ENCODE data around the gene FYN. TPM values are rescaled to one million over a fixed set of nuclear protein-coding genes. Genes with fewer than 3 reads are reported as not detected.

Gene FYN
- total and polyA plus RNA-seq, 2 of the 13 experiments (the other 11 are each of a cell fraction or from before 2014, with no cell fraction given): 15.5 to 24.6 TPM

- no peak for TF ChIP-seq ZNF549 (CRISPR knock-in tag; IDR thresholded peaks at IDR 0.05)
- no peak for TF ChIP-seq FOXP1 (IDR thresholded peaks at IDR 0.05)
- TF ChIP-seq FOXP1 (CRISPR knock-in tag; IDR thresholded peaks at IDR 0.05): peak; percentile 33; the same call in 1 of the 2 replicates
- no peak for TF ChIP-seq ZFY (CRISPR knock-in tag; IDR thresholded peaks at IDR 0.05)
- TF ChIP-seq CHD2 (IDR thresholded peaks at IDR 0.05; ENCODE audit: low read depth, low read length): no peak
- peak; percentile 78 for TF ChIP-seq ELF3 (CRISPR knock-in tag; IDR thresholded peaks at IDR 0.05)
- no peak for TF ChIP-seq TBL1XR1 (IDR thresholded peaks at IDR 0.05; ENCODE audit: borderline replicate concordance, low read length, partially characterized antibody)
- no peak for TF ChIP-seq KDM2A (CRISPR knock-in tag; IDR thresholded peaks at IDR 0.05; ENCODE audit: borderline replicate concordance, low read depth)
- TF ChIP-seq GATAD1 (CRISPR knock-in tag; IDR thresholded peaks at IDR 0.05): no peak; the same call in 1 of the 2 replicates
- TF ChIP-seq PHF8 (CRISPR knock-in tag; IDR thresholded peaks at IDR 0.05): no peak
- TF ChIP-seq, protein P1, sequence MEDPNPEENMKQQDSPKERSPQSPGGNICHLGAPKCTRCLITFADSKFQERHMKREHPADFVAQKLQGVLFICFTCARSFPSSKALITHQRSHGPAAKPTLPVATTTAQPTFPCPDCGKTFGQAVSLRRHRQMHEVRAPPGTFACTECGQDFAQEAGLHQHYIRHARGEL (CRISPR knock-in tag; IDR thresholded peaks at IDR 0.05): no peak
- peak; percentile 97 for TF ChIP-seq ZNF652 (CRISPR knock-in tag; IDR thresholded peaks at IDR 0.05; ENCODE audit: borderline replicate concordance, low read depth)
- TF ChIP-seq HNF4G (IDR thresholded peaks at IDR 0.05; ENCODE audit: borderline replicate concordance, low read depth, low read length): no peak
- no peak for TF ChIP-seq HNF4G (CRISPR knock-in tag; IDR thresholded peaks at IDR 0.05; ENCODE audit: borderline replicate concordance, low read depth)
- TF ChIP-seq, protein P2, sequence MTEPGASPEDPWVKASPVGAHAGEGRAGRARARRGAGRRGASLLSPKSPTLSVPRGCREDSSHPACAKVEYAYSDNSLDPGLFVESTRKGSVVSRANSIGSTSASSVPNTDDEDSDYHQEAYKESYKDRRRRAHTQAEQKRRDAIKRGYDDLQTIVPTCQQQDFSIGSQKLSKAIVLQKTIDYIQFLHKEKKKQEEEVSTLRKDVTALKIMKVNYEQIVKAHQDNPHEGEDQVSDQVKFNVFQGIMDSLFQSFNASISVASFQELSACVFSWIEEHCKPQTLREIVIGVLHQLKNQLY (CRISPR knock-in tag; IDR thresholded peaks at IDR 0.05): no peak
- no peak for TF ChIP-seq CEBPB (IDR thresholded peaks at IDR 0.05; ENCODE audit: borderline replicate concordance, low read depth, low read length)
- TF ChIP-seq ZNF121 (CRISPR knock-in tag; IDR thresholded peaks at IDR 0.05): no peak
- TF ChIP-seq SETDB1 (CRISPR knock-in tag; IDR thresholded peaks at IDR 0.05; ENCODE audit: borderline replicate concordance): no peak
- TF ChIP-seq ZNF205 (CRISPR knock-in tag; IDR thresholded peaks at IDR 0.05): no peak
- TF ChIP-seq GABPB1 (CRISPR knock-in tag; IDR thresholded peaks at IDR 0.05): no peak
- TF ChIP-seq HMGXB4 (CRISPR knock-in tag; IDR thresholded peaks at IDR 0.05; ENCODE audit: borderline replicate concordance in 1 of 2, low read depth in 1 of 2): no peak; a peak in 1 of 4 replicates
- TF ChIP-seq HES4 (CRISPR knock-in tag; IDR thresholded peaks at IDR 0.05; ENCODE audit: borderline replicate concordance): no peak
- no peak for TF ChIP-seq ETV6 (CRISPR knock-in tag; conservative IDR thresholded peaks at IDR 0.05)
- TF ChIP-seq ZNF44 (CRISPR knock-in tag; IDR thresholded peaks at IDR 0.05): no peak
- TF ChIP-seq, protein P3, sequence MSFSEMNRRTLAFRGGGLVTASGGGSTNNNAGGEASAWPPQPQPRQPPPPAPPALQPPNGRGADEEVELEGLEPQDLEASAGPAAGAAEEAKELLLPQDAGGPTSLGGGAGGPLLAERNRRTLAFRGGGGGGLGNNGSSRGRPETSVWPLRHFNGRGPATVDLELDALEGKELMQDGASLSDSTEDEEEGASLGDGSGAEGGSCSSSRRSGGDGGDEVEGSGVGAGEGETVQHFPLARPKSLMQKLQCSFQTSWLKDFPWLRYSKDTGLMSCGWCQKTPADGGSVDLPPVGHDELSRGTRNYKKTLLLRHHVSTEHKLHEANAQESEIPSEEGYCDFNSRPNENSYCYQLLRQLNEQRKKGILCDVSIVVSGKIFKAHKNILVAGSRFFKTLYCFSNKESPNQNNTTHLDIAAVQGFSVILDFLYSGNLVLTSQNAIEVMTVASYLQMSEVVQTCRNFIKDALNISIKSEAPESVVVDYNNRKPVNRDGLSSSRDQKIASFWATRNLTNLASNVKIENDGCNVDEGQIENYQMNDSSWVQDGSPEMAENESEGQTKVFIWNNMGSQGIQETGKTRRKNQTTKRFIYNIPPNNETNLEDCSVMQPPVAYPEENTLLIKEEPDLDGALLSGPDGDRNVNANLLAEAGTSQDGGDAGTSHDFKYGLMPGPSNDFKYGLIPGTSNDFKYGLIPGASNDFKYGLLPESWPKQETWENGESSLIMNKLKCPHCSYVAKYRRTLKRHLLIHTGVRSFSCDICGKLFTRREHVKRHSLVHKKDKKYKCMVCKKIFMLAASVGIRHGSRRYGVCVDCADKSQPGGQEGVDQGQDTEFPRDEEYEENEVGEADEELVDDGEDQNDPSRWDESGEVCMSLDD (CRISPR knock-in tag; IDR thresholded peaks at IDR 0.05; ENCODE audit: borderline replicate concordance): no peak
- TF ChIP-seq ZNF333 (CRISPR knock-in tag; IDR thresholded peaks at IDR 0.05; ENCODE audit: borderline replicate concordance): no peak
- TF ChIP-seq RXRB (CRISPR knock-in tag; IDR thresholded peaks at IDR 0.05; ENCODE audit: borderline replicate concordance): peak; percentile 32; the same call in 1 of the 2 replicates
- TF ChIP-seq ZNF547 (CRISPR knock-in tag; IDR thresholded peaks at IDR 0.05): no peak
Measured at GRCh38 chr6:111677249-111677990, 195.8 kb downstream of the FYN start (continued).

All from HepG2 (cell line).